C1 segment of cervical spinal cord (tissue), 14 donors: ENCODE measurements around the gene CPLX3.

Experiments used
- DNase-seq, 14 donors: peaks; one replicate each; lab custom pipeline; 2025; lab: John Stamatoyannopoulos, UW

The CPLX3 gene

DNA sequence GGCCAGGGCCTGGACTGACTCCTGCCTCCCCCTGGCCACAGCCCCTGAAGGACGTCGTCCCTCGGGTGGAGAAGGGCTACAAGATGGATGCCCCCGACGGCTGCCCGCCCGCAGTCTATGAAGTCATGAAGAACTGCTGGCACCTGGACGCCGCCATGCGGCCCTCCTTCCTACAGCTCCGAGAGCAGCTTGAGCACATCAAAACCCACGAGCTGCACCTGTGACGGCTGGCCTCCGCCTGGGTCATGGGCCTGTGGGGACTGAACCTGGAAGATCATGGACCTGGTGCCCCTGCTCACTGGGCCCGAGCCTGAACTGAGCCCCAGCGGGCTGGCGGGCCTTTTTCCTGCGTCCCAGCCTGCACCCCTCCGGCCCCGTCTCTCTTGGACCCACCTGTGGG is 24.1 kb upstream of the CPLX3 start:
- DNase-seq = no peak

DNA sequence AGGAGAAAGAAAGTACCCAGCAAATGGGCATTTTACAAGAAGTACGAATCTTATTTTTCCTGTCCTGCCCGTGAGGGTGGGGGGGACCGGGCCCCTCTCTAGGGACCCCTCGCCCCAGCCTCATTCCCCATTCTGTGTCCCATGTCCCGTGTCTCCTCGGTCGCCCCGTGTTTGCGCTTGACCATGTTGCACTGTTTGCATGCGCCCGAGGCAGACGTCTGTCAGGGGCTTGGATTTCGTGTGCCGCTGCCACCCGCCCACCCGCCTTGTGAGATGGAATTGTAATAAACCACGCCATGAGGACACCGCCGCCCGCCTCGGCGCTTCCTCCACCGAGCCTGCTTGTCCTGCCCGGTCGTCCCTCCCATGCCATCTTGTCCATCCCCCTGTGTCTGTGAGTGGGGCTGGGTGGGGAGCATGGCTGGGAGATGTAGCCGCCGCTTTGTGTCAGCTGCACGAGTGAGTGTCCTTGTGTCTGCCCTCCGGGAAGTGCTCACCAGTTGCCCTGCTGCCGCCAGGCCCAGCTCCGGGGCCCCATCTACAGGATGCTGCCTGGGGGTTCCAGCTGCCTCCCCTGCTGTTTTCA is 23.5 kb upstream of the CPLX3 start:
- no peak for DNase-seq

DNA sequence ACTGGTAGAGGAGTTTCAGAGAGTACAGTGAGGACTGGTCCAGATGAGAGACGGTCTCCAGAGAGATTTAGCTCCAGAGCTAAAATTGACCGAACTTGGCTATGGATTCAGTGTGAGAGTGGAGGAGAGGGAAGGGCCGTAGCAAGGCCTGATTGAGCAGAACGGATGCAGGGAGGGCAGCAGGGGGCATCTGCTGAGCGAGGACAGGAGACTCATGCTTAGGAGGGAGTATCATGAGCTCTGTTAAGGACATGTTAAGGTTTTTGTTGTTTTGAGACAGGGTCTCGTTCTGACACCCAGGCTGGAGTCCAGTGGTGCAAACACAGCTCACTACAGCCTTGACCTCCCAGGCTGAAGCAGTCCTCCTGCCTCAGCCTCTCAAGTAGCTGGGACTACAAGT is 21.5 kb upstream of the CPLX3 start:
- DNase-seq = no peak

DNA sequence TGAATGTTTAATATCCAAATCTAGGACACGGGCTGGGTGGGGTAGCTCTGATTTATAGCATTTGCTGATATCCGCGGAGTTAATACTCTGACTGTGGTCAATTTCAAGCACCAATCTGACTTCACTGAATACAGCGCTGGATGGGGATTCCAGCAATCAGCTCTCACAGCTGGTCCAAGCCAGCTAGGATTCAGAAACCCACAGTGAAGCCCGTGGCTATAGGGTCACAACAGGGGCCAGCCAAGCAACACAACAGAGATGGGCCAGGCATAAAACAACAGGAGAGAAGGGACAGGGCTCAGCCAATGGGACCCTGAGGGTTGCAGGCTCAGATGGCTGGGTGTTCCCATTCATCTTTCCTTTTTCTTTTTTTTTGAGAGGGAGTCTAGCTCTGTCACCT is 19.1 kb upstream of the CPLX3 start:
- DNase-seq = no peak

DNA sequence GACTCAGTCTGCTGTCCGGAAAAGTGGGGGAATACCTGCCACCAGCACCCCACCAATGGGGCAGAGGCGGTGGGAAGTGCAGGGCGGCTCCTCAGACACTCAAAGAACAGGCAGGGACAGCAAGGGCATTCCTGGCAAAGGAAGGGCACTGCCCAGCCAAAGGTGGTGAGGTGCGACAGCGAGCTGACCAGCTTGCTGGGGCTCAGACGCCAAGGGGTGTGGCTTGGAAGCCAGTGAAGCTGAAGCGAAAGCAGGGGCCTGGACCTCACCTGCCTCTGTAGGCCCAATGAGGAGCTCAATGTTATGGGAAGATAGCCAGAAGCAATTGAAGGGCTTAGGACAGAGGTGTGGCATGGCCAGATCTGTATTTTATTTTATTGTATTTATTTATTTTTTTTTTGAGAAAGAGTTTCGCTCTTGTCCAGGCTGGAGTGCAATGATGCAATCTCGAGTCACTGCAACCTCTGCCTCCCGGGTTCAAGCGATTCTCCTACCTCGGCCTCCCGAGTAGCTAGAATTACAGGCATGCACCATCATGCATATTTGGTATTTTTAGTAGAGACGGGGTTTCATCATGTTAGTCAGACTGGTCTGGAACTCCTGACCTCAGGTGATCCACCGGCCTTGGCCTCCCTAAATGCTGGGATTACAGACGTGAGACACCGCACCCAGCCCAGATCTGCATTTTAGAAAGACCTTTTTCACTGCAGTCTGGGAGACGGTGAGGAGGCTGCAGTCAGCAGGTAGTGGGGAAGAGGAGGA is 18.2 kb upstream of the CPLX3 start:
- DNase-seq = peak in 1 of 14 donors; percentile 83

DNA sequence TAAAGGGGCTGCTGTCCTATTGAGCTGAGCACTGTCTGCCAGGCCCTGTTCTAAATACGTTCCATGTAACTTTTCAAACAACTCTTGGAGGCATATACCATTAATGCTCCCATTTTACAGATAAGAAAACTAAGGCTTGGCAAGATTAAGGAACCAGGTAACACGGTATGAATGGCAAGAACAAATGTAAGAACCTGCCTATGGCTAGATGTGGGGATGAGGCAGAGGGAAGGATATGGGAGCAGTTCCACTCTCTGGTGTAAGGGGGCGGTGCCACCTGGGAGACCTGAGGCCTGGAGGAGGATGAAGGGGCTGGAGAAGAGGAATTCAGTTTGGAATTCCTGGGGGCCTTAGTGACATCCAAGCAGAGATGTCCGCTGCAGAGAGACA is 17.6 kb upstream of the CPLX3 start:
- no peak for DNase-seq

DNA sequence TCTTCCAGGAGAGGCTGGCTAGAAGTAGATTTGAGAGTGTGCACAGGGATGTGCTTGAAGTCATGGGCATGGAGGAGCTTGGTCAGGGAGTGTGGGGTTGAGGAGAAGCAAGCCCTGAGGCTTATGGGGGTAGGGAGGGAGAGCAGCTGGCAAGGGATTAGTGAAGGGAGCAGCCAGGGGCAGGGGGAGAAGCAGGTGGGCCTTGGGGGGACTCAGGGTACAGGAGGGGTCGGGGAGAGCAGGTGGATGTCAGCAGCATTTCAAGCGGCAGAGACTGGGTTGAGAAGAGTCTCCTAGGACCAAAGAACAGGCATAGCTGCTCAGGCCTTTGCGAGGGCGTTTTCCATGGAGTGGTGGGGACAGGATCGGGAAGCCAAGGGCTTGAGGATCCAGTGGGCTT is 17.2 kb upstream of the CPLX3 start:
- DNase-seq = no peak

DNA sequence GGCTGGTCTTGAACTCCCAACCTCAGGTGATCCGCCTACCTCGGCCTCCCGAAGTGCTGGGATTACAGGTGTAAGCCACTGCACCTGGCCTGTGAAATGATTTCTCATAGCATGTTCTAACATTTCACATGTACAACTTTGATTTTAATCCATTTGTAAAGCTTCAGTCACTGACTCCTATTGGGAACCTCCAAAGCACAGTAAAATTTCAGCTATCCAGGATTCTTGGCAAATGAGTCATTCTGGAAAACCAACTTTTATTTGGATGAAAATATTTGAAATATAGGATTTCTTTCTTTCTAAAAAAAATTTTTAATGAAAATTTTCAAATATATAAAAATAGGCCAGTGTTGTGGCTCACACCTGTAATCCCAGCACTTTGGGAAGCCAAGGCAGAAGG is 16.5 kb upstream of the CPLX3 start:
- DNase-seq = no peak

DNA sequence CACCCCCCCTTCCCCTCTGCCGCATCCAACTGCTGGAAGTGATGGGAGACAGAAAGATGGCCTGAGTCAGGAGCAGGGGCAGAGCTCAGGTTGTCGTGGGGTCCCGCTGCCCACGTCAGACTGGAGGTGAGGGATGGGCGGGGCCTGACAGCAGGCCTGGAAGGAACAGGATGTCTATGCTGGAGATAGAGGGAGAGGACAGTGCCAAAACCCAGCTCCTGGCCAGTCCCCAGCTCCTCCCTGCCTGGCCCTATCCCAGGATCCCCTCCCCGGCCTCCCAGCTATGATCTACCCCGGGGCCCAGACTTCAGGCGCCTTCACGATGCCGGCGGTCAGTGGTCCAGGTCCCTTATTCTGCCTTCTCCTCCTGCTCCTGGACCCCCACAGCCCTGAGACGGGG is 13.9 kb upstream of the CPLX3 start, which contains the start of gene LMAN1L:
LMAN1L (plus strand) TSS at position 303 of the 400 bp plus-strand sequence; CDS start at position 323, 20 bp downstream.
- peak in 1 of 14 donors; percentile 85 for DNase-seq

DNA sequence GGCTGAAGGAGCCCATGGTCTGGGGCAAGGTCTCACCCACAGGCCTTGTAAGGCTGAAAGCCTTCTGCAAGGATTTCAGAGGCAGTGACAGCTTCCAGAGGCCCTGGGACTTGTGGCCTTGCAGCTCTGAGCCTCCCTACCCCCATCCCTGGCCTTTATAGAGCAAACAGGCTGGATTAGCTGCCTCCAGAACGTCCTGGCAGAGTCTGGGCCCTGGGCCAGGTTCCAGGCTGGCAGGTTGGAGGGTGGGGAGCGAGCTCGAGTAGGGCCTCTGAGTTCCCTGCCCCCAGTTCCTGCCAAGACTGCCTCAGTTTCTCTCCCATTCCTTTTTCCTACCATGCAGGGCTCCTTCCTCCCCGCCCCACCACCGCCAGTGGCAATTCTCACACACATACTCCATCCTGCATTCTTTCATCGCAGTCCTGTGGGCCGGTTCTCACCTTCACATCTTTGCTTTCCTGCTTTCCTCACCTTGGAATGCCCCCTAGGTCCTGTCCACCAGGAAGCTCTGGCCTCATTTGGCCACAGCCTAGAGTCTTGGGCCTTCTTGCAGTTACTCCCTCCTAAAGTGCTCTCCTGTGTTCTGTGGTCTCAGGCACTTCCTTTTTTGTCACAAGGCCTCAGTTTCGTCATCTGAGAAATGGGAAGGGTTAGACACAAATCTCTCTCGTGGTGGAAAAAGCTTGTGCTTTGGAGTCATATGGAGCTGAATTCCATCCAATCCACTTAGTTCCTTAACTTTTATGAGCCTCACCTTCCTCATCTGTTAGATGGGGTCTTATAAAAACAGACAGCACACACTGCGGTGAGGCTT is 11.1 kb upstream of the CPLX3 start:
- DNase-seq = peak in 9 of 14 donors; percentile 9 to 87 (median 27)

DNA sequence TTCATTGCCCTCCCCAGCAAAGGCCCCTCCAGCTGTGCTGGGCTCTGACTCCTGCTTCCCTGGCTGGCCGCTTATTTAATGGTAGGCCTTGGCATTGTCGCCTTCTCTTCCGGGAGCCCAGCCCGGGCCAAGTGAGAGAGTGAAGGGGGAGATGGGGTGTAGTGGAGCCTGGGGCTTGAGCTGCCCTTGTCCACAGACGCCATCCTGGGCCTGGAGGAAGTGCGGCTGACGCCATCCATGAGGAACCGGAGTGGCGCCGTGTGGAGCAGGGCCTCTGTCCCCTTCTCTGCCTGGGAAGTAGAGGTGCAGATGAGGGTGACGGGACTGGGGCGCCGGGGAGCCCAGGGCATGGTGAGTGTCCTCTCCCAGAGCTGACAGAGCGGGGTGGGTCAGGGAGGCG is 10.5 kb upstream of the CPLX3 start:
- peak in 3 of 14 donors; percentile 7 to 49 (median 27) for DNase-seq

DNA sequence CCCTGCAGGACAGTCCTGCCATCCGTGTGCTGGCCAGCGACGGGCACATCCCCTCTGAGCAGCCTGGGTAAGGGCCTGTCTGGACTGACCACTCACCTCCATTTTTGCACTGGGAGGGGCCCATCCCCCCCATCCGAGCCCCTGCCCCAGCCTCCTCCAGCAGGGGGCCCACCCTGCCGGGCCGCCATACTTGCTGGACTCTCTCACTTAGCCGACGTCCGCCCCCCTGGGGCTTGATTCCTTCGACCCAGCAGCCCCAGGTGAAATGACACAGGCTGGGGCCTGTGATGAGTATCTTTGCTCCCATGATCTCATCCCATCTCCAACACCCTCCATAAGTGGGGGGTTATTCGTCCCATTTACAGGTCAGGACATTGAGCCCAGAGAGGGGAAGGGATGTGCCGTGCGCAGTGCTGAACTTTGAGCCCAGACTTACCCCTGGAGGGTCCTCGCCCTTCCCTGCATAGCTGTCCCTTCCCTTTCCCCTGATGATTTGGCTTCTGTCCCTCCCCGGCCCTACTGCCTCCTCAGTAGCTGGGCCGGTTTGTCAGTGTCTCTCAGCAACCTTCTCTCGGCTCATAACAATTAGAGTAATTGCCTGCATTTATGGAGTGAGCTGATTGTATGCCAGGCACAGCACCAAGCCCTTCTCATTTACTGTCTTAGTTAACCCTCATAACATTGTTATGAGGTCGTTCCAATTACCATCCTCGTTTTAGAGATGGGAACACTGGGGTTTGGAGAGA is 9.6 kb upstream of the CPLX3 start:
- peak in 1 of 14 donors; percentile 48 for DNase-seq

DNA sequence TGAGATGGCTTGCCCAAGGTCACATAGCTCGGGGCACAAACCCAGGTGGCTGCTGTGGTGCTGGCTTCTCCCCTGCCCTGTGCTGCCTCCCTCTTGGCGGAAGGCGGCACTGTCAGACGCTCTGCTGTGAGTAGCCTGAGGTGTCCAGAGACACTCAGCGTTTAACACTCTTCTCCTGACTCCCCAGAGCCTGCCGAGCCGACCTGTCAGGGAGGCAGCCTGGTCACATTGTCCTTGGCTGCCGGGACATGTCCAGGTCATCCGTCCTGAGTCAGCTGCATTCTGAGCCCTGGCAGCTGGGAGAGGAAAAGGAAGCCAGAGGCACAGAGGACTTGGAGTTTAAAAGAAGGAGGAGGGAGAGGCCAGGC is 9.1 kb upstream of the CPLX3 start:
- DNase-seq = peak in 10 of 14 donors; percentile 9 to 79 (median 27)

DNA sequence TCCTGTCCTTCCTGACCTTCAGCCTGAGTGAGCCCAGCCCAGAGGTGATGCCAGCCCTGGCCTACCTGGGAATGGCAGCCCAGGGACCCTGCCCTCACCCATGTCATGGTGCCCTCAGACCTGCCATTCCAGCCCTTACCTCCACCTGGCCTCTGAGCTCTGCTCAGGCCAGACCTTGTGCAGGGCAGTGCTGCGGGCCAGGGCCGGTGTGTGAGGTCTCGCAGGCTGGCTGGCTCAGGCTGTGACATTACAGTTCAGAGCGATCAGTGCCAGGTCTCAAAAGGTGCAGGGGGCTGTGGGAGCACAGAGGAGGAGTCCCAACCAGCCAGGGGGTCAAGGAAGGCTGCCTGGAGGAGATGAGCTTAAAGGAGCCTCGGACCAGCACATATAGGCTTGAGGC is 6.4 kb upstream of the CPLX3 start:
- DNase-seq = no peak

DNA sequence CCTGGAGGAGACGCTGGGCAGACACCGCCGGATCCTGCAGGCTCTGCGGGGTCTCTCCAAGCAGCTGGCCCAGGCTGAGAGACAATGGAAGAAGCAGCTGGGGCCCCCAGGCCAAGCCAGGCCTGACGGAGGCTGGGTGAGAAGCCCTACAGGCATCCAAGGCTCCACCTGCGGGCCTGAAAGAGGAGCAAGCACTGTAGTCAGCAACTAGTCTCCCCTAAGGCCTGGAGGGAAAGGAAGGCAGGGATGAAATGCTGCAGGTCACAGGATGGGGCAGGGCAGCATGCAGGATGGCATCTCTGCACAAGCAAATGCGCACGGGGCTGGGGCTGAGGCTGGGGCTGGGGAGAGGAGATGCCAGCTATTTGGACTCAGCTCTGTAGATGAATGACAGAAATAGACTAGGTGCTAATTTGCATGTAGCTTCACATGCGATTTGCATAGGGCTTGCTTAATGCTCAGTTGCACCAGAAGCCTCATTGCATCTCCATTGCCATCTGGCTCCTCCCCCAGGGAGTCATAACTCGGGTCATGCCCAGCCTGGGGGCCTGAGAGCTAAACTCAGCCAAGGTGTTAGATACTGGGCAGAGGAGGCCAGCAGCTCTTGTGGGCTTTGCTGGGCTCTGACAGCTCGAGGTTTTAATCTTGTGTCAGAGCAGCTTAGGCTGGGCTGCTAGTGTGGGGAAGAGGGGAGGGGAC is 5.2 kb upstream of the CPLX3 start:
- DNase-seq = peak in 1 of 14 donors; percentile 59

DNA sequence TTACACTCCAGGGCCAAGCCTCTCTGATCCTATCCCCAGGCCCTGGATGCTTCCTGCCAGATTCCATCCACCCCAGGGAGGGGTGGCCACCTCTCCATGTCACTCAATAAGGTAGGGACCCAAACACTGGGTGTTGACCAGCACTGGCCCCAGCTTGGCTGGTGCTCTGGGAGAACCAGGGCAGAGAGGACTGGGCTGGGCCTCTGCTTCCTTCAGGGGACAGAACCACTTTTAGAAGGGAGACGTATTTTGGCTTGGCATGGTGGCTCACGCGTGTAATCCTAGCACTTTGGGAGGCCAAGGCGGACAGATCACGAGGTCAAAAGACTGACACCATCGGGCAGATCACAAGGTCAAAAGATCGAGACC is 4.7 kb upstream of the CPLX3 start:
- no peak for DNase-seq

DNA sequence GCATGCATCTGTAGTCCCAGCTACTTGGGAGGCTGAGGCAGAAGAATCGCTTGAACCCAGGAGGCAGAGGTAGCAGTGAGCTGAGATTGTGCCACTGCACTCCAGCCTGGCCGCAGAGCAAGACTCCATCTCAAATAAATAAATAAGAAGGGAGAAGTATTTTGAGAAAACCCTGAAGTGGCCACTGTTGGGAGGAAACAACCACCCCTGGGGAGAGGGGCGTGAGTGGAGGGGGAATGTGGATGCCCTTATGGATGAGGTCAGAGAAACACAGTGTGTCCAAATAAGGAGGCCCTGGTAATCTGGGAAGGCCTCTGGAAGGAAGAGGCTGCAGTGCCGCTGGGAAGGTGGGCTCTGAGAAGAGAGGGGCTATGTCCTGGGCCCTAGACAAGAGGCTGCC is 4.2 kb upstream of the CPLX3 start:
- no peak for DNase-seq

DNA sequence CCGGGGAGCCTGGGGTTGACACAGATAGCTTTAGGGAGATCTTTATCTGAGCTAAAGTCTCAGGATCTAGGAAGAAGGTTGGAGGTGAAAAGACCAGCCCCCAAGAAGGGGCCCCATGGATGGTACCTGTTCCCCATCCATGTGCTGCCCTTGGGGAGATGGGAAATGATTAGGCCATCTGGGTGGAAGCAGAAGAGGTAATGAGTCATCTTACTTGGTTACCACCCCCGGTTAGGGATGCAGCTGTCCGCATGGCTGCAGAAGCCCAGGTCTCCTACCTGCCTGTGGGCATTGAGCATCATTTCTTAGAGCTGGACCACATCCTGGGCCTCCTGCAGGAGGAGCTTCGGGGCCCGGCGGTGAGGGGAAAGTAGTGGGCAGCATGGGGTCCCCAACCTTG is 3.1 kb upstream of the CPLX3 start:
- DNase-seq = no peak

DNA sequence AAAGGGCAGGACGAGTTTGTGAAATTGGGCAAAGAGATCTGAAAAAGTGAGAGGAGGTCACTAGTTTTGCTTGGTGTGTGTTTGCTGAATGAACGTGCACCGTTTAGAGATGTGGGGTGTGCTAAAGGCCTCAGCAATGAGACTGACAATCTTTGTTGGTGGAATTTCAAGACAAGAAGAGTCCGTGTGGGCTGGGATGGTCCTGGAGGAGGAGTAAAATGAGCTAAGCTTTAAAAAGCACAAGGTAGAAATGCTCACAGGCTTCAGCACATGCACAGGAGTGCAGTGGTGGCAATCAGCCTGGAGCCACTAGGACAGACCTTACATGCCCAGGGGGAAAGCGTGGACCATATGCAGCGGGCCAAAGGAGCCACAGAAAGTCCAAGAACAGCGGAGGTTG is 1.5 kb upstream of the CPLX3 start:
- DNase-seq = no peak

DNA sequence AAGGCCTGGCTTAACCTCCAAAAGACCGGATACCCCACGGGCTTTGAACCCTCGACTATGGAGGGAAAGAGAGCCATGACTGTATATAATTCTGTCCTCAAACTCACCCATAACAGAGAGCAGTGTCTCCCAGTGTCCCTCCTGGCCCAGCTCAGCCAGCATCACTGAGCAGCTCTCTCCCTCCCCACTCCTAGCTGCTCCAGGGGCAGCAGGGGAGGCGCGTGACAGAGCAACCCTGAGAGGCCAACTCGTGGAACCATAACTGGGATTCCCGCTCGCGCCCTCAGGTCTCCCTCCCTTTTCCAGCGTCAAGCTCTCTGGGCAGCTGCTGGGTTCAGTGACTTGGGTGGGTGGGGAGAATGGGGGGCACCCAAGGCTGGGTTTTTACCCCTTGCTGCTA is 561 bp upstream of the CPLX3 start:
- no peak for DNase-seq

DNA sequence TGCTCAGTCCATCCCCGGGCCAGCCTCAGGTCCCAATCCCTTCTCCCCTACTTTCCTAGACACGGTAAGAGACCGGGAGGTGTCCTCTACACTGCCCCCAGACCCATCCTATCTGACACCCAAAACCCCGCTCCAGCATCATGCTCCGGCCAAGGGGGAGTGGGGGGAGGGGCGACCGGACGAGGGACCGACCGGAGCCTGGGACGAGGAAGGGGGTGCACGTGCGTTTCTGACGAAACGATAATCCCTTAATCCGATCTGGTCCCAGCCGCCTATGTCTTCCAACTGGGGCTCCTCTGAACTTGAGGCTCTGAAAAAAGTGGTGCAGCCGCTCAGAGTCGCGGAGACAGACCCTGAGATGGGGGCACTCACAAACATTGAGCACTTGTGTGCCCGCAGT is 494 bp downstream of the CPLX3 start:
- DNase-seq = no peak
